Caco-2 (cell line): Measurements from ENCODE around the gene ANKRD28. TPM values are rescaled to one million over a fixed set of nuclear protein-coding genes. Genes with fewer than 3 reads are reported as not detected.
"Not testable (repeated sequence)": the region's sequence is repeated elsewhere in the genome, so short reads cannot be mapped to it uniquely, and the experiment has no call there.

Experiments
- BruUV-seq: library from RNA; stranded (reverse); fragments of 400-500 nt; replicated peaks from 2 replicates; lab custom pipeline; 2021; lab: Mats Ljungman, UMichigan
- CTCF ChIA-PET: fragments of 300-600 bp; sonication (Branson Sonifier 250); formaldehyde crosslinking; loops from one replicate; lab custom pipeline; 2022; ENCODE audit warnings: antibody characterized with exemption; lab: Charles Lee
- POLR2A ChIA-PET: fragments of 300-600 bp; sonication (Branson Sonifier 250); formaldehyde crosslinking; loops from one replicate; lab custom pipeline; 2022; ENCODE audit warnings: antibody characterized with exemption; lab: Charles Lee
- DNase-seq, 2 experiments: peaks; one replicate each; pipeline versions ENCODE4 v3.0.0 to v3.0.0-alpha.2; 2020 to 2022
- H3K27me3 ChIP-seq: replicated peaks from 2 replicates; pipeline ENCODE4 v1.6.0; 2011; ENCODE audit warnings: low read length; ENCODE audit not compliant: control insufficient read depth, insufficient read depth
- H3K36me3 ChIP-seq: 2 replicates; pipeline ENCODE4 v1.5.1; 2011; ENCODE audit warnings: low read length; ENCODE audit not compliant: control insufficient read depth, insufficient read depth
- H3K4me1 ChIP-seq: fragments of 250-450 bp; sonication (Bioruptor Pico); 2 replicates; pipeline ENCODE4 v1.5.1; 2020; ENCODE audit warnings: mild to moderate bottlenecking
- H3K4me3 ChIP-seq: 2 replicates; pipeline ENCODE4 v1.5.1; 2011; ENCODE audit warnings: low read depth, mild to moderate bottlenecking, control low read depth, low read length
- H3K9me3 ChIP-seq: fragments of 250-450 bp; sonication (Bioruptor Pico); 2 replicates; pipeline ENCODE4 v1.5.1; 2020; ENCODE audit warnings: mild to moderate bottlenecking, moderate library complexity
- H3K27ac Mint-ChIP-seq: one replicate; pipeline ENCODE4 v1.8.0; 2022; ENCODE audit warnings: mixed read lengths; ENCODE audit not compliant: unreplicated experiment
- H3K27me3 Mint-ChIP-seq: one replicate; pipeline ENCODE4 v1.8.0; 2022; ENCODE audit warnings: mixed read lengths; ENCODE audit not compliant: insufficient read depth, unreplicated experiment
- H3K36me3 Mint-ChIP-seq: one replicate; pipeline ENCODE4 v1.8.0; 2022; ENCODE audit warnings: mild to moderate bottlenecking, mixed read lengths; ENCODE audit not compliant: insufficient read depth, unreplicated experiment
- H3K4me1 Mint-ChIP-seq: one replicate; pipeline ENCODE4 v1.8.0; 2022; ENCODE audit warnings: low read depth, mixed read lengths; ENCODE audit not compliant: unreplicated experiment
- H3K4me3 Mint-ChIP-seq: one replicate; pipeline ENCODE4 v1.8.0; 2022; ENCODE audit warnings: mild to moderate bottlenecking, moderate library complexity, mixed read lengths; ENCODE audit not compliant: unreplicated experiment
- H3K9me3 Mint-ChIP-seq: one replicate; pipeline ENCODE4 v1.8.0; 2022; ENCODE audit warnings: mixed read lengths; ENCODE audit not compliant: unreplicated experiment
- intact Hi-C: fragments of 100-400 bp; cut with micrococcal nuclease; formaldehyde crosslinking; loops from one replicate; pipeline ENCODE4 v1.10.0; 2022; ENCODE audit not compliant: unreplicated experiment
- total RNA-seq: library from RNA; stranded (reverse); gene quantifications from 2 replicates; pipeline ENCODE4 v1.2.3, GENCODE V29; 2022
- TF ChIP-seq, protein P1 (sequence below), 2 experiments: fragments of 200-600 bp in 1 of 2; IDR thresholded peaks; 1 replicate in 1 of 2; 2 replicates in 1 of 2; pipeline versions ENCODE4 v1.5.1 to v1.8.0; 2011 to 2022; ENCODE audit warnings: antibody characterized with exemption in 1 of 2, control low read depth in 1 of 2, inconsistent platforms in 1 of 2, low read depth in 1 of 2, low read length in 1 of 2, mild to moderate bottlenecking in 1 of 2, moderate library complexity in 1 of 2; ENCODE audit not compliant: insufficient read depth in 1 of 2, severe bottlenecking in 1 of 2, unreplicated experiment in 1 of 2

ANKRD28 gene
- total RNA-seq, 1 experiment from 2014 or later, result 37.2 TPM

DNA sequence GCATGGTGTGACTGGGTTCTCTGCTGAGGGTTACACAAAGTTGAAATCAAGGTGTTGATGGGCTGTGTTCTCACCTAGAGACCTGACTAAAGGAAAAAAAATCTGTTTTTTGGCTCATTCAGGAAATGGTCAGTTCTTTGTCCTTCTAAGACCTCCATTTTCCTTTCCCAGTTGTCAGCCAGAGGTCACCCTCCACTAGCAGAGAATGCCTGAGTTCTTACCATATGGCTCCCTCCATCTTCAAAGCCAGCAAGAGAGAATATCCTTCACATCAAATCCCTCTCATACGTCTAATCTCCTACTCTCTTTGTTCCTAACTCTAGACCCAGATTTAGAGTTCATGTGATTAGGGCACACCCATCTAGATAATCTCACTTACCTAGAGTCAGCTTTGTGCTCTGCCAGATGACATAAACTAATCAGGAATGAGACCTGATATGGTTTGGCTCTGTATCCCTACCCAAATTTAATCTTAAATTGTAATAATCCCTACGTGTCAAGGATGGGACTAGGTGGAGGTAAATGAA is 19.4 kb downstream of the ANKRD28 start:
- intact Hi-C loops, result no loop called here
- DNase-seq, result no peak
- no peak overlapping the region for H3K4me3 Mint-ChIP-seq
- Histone ChIP-seq H3K4me3 (no peak overlapping the region), H3K9me3 (no peaks in the 10 kb centered on the region), H3K4me1 (no peaks in the 10 kb centered on the region), H3K36me3 (no peaks in the 10 kb centered on the region), H3K27me3 (no peaks in the 10 kb centered on the region)
- ChIA-PET POLR2A (no interaction called here), CTCF (no interaction called here)
- H3K4me1 Mint-ChIP-seq, result peaks cover 6% of the 10 kb centered on the region
- H3K9me3 Mint-ChIP-seq, result no peaks in the 10 kb centered on the region
- no peak overlapping the region for H3K27ac Mint-ChIP-seq
- H3K27me3 Mint-ChIP-seq, result no peaks in the 10 kb centered on the region
- TF ChIP-seq, protein P1, sequence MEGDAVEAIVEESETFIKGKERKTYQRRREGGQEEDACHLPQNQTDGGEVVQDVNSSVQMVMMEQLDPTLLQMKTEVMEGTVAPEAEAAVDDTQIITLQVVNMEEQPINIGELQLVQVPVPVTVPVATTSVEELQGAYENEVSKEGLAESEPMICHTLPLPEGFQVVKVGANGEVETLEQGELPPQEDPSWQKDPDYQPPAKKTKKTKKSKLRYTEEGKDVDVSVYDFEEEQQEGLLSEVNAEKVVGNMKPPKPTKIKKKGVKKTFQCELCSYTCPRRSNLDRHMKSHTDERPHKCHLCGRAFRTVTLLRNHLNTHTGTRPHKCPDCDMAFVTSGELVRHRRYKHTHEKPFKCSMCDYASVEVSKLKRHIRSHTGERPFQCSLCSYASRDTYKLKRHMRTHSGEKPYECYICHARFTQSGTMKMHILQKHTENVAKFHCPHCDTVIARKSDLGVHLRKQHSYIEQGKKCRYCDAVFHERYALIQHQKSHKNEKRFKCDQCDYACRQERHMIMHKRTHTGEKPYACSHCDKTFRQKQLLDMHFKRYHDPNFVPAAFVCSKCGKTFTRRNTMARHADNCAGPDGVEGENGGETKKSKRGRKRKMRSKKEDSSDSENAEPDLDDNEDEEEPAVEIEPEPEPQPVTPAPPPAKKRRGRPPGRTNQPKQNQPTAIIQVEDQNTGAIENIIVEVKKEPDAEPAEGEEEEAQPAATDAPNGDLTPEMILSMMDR (IDR thresholded peaks at IDR 0.05; ENCODE audit: insufficient read depth in 1 of 2, low read depth in 1 of 2, low read length in 1 of 2, severe bottlenecking in 1 of 2, unreplicated experiment in 1 of 2), result no peak
- BruUV-seq, result no TSS peak
- no peaks in the 10 kb centered on the region for H3K36me3 Mint-ChIP-seq

DNA sequence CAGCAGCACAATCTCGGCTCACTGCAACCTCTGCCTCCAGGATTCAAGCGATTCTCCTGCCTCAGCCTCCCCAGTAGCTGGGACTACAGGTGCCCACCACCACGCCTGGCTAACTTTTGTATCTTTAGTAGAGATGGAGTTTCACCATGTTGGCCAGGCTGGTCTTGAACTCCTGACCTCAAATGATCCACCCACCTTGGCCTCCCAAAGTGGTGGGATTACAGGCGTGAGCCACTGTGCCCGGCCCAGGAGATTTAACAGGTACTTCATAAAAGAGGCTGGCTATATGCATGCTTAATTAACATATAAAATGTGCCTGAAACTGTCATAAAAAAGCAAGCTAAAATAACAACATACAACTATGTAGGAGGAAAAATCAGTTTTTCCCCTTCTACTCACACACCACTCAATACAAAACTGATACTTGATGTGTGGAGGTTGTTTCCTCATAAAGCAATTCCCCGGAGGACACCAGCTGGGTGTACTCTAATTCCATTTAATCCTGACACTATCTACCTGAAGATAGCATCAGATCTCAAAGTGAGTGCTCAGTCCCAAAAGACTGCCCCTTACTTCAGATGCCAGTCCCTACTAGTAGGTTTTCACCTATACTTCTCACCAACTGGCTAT is 22.7 kb downstream of the ANKRD28 start:
- H3K9me3 ChIP-seq, intact Hi-C loops, CTCF ChIA-PET, H3K36me3 ChIP-seq, H3K4me1 Mint-ChIP-seq, POLR2A ChIA-PET, H3K27me3 Mint-ChIP-seq, BruUV-seq, DNase-seq, H3K36me3 Mint-ChIP-seq, H3K4me3 ChIP-seq, H3K27me3 ChIP-seq, H3K9me3 Mint-ChIP-seq, H3K4me1 ChIP-seq, H3K4me3 Mint-ChIP-seq, H3K27ac Mint-ChIP-seq: not testable (repeated sequence)

DNA sequence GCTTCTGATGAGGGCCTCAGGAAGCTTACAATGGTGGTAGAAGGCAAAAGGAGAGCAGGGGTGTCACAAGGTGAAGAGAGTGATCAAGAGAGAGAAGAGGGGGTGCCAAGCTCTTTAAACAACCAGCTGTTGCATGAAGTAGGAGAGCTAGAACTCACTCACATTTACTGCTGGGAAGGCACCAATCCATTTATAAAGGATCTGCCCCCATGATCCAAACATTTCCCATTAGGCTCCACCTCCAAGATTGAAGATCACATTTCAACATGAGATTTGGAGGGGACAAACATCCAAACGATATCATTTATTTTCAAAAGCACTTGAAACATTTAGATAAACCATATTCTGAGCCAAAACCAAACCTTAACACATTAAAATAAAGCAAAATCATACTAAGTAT is 26.3 kb downstream of the ANKRD28 start:
- ChIA-PET POLR2A (no interaction called here), CTCF (no interaction called here)
- DNase-seq, result no peak
- Mint-ChIP-seq H3K27me3 (no peaks in the 10 kb centered on the region), H3K27ac (no peak overlapping the region), H3K36me3 (no peaks in the 10 kb centered on the region), H3K9me3 (no peaks in the 10 kb centered on the region), H3K4me3 (no peak overlapping the region), H3K4me1 (no peaks in the 10 kb centered on the region)
- H3K4me1 ChIP-seq, result no peaks in the 10 kb centered on the region; the same call in none of the 2 replicates
- no peak overlapping the region for H3K4me3 ChIP-seq
- H3K27me3 ChIP-seq, result no peaks in the 10 kb centered on the region
- intact Hi-C loops, result no loop called here
- no peaks in the 10 kb centered on the region for H3K36me3 ChIP-seq
- TF ChIP-seq, protein P1 (IDR thresholded peaks at IDR 0.05; ENCODE audit: insufficient read depth in 1 of 2, low read depth in 1 of 2, low read length in 1 of 2, severe bottlenecking in 1 of 2, unreplicated experiment in 1 of 2), result no peak
- H3K9me3 ChIP-seq, result no peaks in the 10 kb centered on the region
- BruUV-seq, result no TSS peak
